K562 (cell line): Measurements from ENCODE around the gene ASPHD1. TPM values are rescaled to one million over a fixed set of nuclear protein-coding genes. Genes with fewer than 3 reads are reported as not detected.
A peak's percentile ranks its signal among the peaks of the same experiment; 100 is the strongest.

Experiments used
- CREB5 ChIP-seq: fragments of 250-450 bp; sonication (Bioruptor Pico); IDR thresholded peaks from 2 replicates; pipeline ENCODE4 v1.5.0; 2020; ENCODE audit warnings: mild to moderate bottlenecking
- DEAF1 ChIP-seq: fragments of 450-650 bp; formaldehyde crosslinking; IDR thresholded peaks from 2 replicates; pipeline ENCODE4 v1.4.0; 2020; ENCODE audit warnings: mild to moderate bottlenecking, moderate library complexity
- E4F1 ChIP-seq: fragments of 250-450 bp; sonication (Bioruptor Pico); IDR thresholded peaks from 2 replicates; pipeline ENCODE4 v1.5.0; 2021; ENCODE audit warnings: mild to moderate bottlenecking, borderline replicate concordance
- ELF1 ChIP-seq: fragments of 200-800 bp; sonication (Bioruptor generic); IDR thresholded peaks from 2 replicates; pipeline ENCODE4 v1.6.1; 2016; ENCODE audit warnings: missing genetic modification characterization, missing compliant biosample characterization
- HDAC6 ChIP-seq: IDR thresholded peaks from 2 replicates; pipeline ENCODE4 v1.6.1; 2012; ENCODE audit warnings: low read depth, mild to moderate bottlenecking, control low read depth, inconsistent platforms, low read length, moderate library complexity
- KLF6 ChIP-seq: fragments of 250-450 bp; sonication (Bioruptor Pico); IDR thresholded peaks from 2 replicates; pipeline ENCODE4 v1.4.0; 2020; ENCODE audit warnings: mild to moderate bottlenecking, moderate library complexity, borderline replicate concordance
- MTA2 ChIP-seq: fragments of 450-650 bp; IDR thresholded peaks from 2 replicates; pipeline ENCODE4 v1.6.1; 2016; ENCODE audit warnings: low read depth
- POU5F1 ChIP-seq: fragments of 150-350 bp; IDR thresholded peaks from 2 replicates; pipeline ENCODE4 v1.6.1; 2014; ENCODE audit warnings: borderline replicate concordance, low read length, low read depth, mild to moderate bottlenecking; ENCODE audit not compliant: partially characterized antibody
- RUNX1 ChIP-seq: sonication (generic); IDR thresholded peaks from 2 replicates; pipeline ENCODE4 v1.6.1; 2016; ENCODE audit warnings: antibody characterized with exemption, low read depth
- SNIP1 ChIP-seq: fragments of 450-650 bp; IDR thresholded peaks from 2 replicates; pipeline ENCODE4 v1.7.1; 2017; ENCODE audit warnings: low read depth, mild to moderate bottlenecking
- SRF ChIP-seq, 2 experiments: fragments of 250-450, 450-650 bp in 1 of 2; sonication (Bioruptor Pico) in 1 of 2; sonication (generic) in 1 of 2; formaldehyde crosslinking; IDR thresholded peaks; 2 replicates each; pipeline versions ENCODE4 v1.5.0 to v1.5.1; 2020 to 2022; ENCODE audit warnings: mild to moderate bottlenecking in 1 of 2, missing genetic modification reagents in 1 of 2
- XRCC3 ChIP-seq: fragments of 450-650 bp; IDR thresholded peaks from 2 replicates; pipeline ENCODE4 v1.6.1; 2017; ENCODE audit warnings: mild to moderate bottlenecking, moderate library complexity
- YY1 ChIP-seq, 3 experiments: IDR thresholded peaks; 2 replicates each; pipeline ENCODE4 v1.6.1; 2011; ENCODE audit warnings: low read length in 2 of 3, mild to moderate bottlenecking in 2 of 3, moderate library complexity in 2 of 3, borderline replicate concordance in 1 of 3, control low read depth in 1 of 3, low read depth in 1 of 3; ENCODE audit not compliant: insufficient read depth in 3 of 3, insufficient replicate concordance in 2 of 3, control insufficient read depth in 1 of 3, insufficient read length in 1 of 3; ENCODE audit errors: extremely low read depth in 1 of 3
- ZNF277 ChIP-seq: fragments of 250-450 bp; sonication (Bioruptor Pico); IDR thresholded peaks from 2 replicates; pipeline ENCODE4 v1.8.0; 2022; ENCODE audit warnings: inconsistent platforms, mild to moderate bottlenecking, moderate library complexity, borderline replicate concordance
- ZNF280B ChIP-seq: fragments of 250-450 bp; sonication (Bioruptor Pico); IDR thresholded peaks from 2 replicates; pipeline ENCODE4 v1.5.1; 2021; ENCODE audit warnings: mild to moderate bottlenecking
- ZNF282 ChIP-seq: sonication (generic); formaldehyde crosslinking; IDR thresholded peaks from 2 replicates; pipeline ENCODE4 v1.8.1; 2023; ENCODE audit warnings: missing genetic modification reagents
- ZNF589 ChIP-seq: fragments of 200-800 bp; sonication (Bioruptor generic); IDR thresholded peaks from 2 replicates; pipeline ENCODE4 v1.6.1; 2016; ENCODE audit warnings: low read depth, missing genetic modification characterization, missing compliant biosample characterization
- ZNF717 ChIP-seq: fragments of 250-450 bp; sonication (Bioruptor Pico); IDR thresholded peaks from 2 replicates; pipeline ENCODE4 v1.5.0; 2021
- polyA plus RNA-seq, 8 experiments: library from polyadenylated mRNA; depleted of rRNA in 4 of 8; stranded (reverse) in 5 of 8; unstranded in 3 of 8; fragments of >200 nt; fragmentation: Nextera tagmentation in 2 of 8; fragmentation: Illumina TruSeq in 1 of 8; extraction: Ambion mirVana in 2 of 8; extraction: Trizol in 1 of 8; gene quantifications; 2 replicates each; pipeline versions ENCODE4 v1.2.1 to v1.2.3, GENCODE V29; 2011 to 2014; ENCODE audit warnings: inconsistent platforms in 1 of 8, missing spikeins in 1 of 8
- total RNA-seq, 7 experiments: library from RNA; depleted of rRNA in 6 of 7; stranded (reverse); fragments of >200 nt in 6 of 7; fragmentation: Illumina TruSeq in 2 of 7; extraction: Trizol in 2 of 7; gene quantifications; 2 replicates each; pipeline versions ENCODE4 v1.2.1 to v1.2.3, GENCODE V29; 2011 to 2021; ENCODE audit warnings: low replicate concordance in 1 of 7

The ASPHD1 gene
- total and polyA plus RNA-seq, 9 of the 15 experiments (the other 6 are each of a cell fraction or from before 2014, with no cell fraction given), result 0.03 to 0.70 (median 0.24) TPM; not detected in 5

GRCh38 chr16:29862884-29863668 lies 37.2 kb upstream of the ASPHD1 start, which contains the start of gene CDIPT (continued):
- no peak for TF ChIP-seq CREB5
- peak; percentile 84 for TF ChIP-seq ELF1 (tag)
- peak; percentile 13; the same call in 1 of the 2 replicates for TF ChIP-seq DEAF1 (CRISPR knock-in tag)
- no peak for TF ChIP-seq ZNF717 (CRISPR knock-in tag)
- no peak for TF ChIP-seq RUNX1
- TF ChIP-seq SNIP1, result peak; percentile 97
- peak; percentile 33 for TF ChIP-seq POU5F1
- TF ChIP-seq MTA2, result no peak
- TF ChIP-seq HDAC6, result no peak
- TF ChIP-seq KLF6 (CRISPR knock-in tag), result no peak
- TF ChIP-seq ZNF277 (CRISPR knock-in tag), result no peak
- TF ChIP-seq XRCC3, result no peak
- no peak for TF ChIP-seq ZNF589 (CRISPR knock-in tag)
- no peak for TF ChIP-seq E4F1 (CRISPR knock-in tag)
- peak in 2 of 3 experiments; percentile 34 to 55 for TF ChIP-seq YY1 (IDR thresholded peaks at IDR 0.05; ENCODE audit: borderline replicate concordance in 1 of 3, control insufficient read depth in 1 of 3, extremely low read depth in 1 of 3, insufficient read depth in 3 of 3, insufficient read length in 1 of 3, insufficient replicate concordance in 2 of 3, low read depth in 1 of 3, low read length in 2 of 3)
- TF ChIP-seq ZNF282 (CRISPR knock-in tag), result no peak
- no peak for TF ChIP-seq ZNF280B
- no peak; a peak in 1 of 4 replicates for TF ChIP-seq SRF (CRISPR knock-in tag; IDR thresholded peaks at IDR 0.05)
